Measurements from ENCODE around the gene MFAP3.

GRCh38 chr5:154000703-154001102 lies 38.1 kb upstream of the MFAP3 start:
- TF ChIP-seq CTCF (IDR thresholded peaks at IDR 0.05; ENCODE audit: poor library complexity, severe bottlenecking) = no peak
- TF ChIP-seq REST (IDR thresholded peaks at IDR 0.05; ENCODE audit: borderline replicate concordance) = no peak
- no peak for TF ChIP-seq TAF1 (IDR thresholded peaks at IDR 0.05; ENCODE audit: low read depth)
- no peak for TF ChIP-seq EZH2 (IDR thresholded peaks at IDR 0.05; ENCODE audit: borderline replicate concordance, insufficient read depth, low read length, poor library complexity, severe bottlenecking)
- no peak for TF ChIP-seq EP300 (conservative IDR thresholded peaks at IDR 0.05; ENCODE audit: poor library complexity, severe bottlenecking)
- TF ChIP-seq POLR2AphosphoS5 (IDR thresholded peaks at IDR 0.05) = no peak
- no peak for TF ChIP-seq SMC3 (conservative IDR thresholded peaks at IDR 0.05; ENCODE audit: poor library complexity)

All from neural cell (in vitro differentiated cells).